HG02623 (cell line): ENCODE results near the gene EML1.

Experiments
- ATAC-seq: cut with Tn5 transposase; IDR thresholded peaks from one replicate; pipeline ENCODE4 v1.9.1; 2021; ENCODE audit warnings: moderate library complexity; ENCODE audit not compliant: unreplicated experiment

EML1 gene

GRCh38 chr14:99982537-99983250 lies 189.5 kb downstream of the EML1 start:
- ATAC-seq, result peak; percentile 63

GRCh38 chr14:99983251-99984015 lies 190.2 kb downstream of the EML1 start:
- no peak for ATAC-seq

DNA sequence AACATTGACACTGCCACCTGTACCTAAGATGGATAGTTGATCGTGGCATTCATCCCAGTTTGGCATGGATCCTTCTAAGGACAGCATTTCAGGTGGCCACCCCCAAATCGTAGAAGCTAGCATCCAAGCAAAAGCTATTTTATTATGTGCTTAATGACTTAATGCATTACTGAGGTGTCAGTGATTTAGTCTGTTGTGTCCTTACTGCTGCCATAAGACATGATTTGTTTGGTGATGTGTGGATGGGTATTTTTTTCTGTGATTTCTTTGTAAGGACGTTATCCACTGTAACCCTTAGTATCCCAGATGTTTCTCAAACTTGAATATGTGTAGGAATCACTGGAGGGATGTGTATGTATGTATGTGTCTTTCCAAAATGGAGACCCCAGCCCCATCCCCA lies 190.8 kb downstream of the EML1 start:
- no peak for ATAC-seq

DNA sequence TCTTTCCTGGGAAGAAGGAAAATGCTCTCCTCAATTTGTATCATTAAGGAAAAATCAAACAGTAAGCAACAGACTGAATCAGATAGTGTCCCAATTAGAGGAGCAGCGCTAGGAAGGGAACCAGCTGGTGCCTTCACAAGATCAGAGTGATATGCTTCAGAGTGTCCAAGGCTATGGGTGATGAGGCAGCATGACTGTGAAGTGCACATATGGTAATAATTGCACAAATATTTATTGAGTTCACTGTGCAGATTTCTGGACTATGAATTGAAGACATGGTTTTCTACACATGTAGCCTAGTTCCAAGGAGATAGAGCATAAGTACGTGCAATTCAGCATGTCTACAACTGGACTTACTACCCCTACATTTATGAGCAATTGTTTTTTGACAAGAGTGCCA lies 193.2 kb downstream of the EML1 start:
- no peak for ATAC-seq

GRCh38 chr14:99989032-99989431 lies 195.8 kb downstream of the EML1 start:
- ATAC-seq, result no peak

DNA sequence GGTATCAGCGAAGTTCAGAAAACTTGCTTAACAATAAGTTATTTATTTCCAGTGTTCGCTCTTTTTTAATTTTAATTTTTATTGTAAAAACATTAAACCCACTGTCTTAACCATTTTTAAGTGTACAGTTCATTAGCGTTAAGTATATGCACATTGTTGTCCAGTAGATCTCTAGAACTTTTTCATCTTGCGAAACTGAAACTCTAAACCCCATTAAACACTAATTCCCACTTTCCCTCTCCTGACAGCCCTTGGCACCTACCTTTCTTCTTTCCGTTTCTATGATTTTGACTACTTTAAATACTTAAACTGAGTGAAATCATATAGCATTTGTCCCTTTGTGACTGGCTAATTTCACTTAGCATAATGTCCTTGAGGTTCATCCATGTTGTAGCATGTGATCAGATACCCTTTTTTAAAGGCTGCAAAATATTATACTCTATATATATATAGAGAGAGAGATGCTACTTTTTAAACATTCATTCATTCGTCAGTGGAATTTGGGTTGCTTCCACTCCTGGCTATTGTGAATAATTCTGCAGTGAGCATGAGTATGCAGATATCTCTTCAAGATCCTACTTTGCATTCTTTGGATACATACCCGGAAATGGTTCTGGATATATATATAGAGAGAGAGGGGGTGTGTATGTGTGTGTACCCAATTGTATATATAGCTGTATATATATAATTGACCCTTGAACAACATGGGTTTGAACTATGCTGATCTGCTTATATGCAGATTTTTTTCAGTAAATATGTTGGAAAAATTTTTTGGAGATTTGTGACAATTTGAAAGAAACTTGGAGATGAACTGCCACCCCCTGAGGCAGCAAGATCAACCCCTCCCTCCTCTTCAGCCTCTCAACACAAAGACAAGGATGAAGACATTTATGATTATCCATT lies 197.3 kb downstream of the EML1 start:
- ATAC-seq, result no peak

- no peak for ATAC-seq
Observed at GRCh38 chr14:99991331-99991730, 198.1 kb downstream of the EML1 start.
